T-helper 2 cell treated with Interferon-gamma antibody and Interleukin-4, amounts not matched to agents 100 ng/mL and 5 ng/mL, for 36 hours (primary cell): ENCODE measurements around the gene VRTN. TPM values are rescaled to one million over a fixed set of nuclear protein-coding genes. Genes with fewer than 3 reads are reported as not detected.
"Not testable (repeated sequence)": the region's sequence is repeated elsewhere in the genome, so short reads cannot be mapped to it uniquely, and the experiment has no call there.

Experiments used
- intact Hi-C: fragments of 100-400 bp; cut with micrococcal nuclease; formaldehyde crosslinking; loops from one replicate; pipeline ENCODE4 v1.15.1; 2023
- total RNA-seq: library from RNA; stranded (reverse); gene quantifications from 2 replicates; pipeline ENCODE4 v1.2.3, GENCODE V29; 2022

Gene VRTN, protein sequence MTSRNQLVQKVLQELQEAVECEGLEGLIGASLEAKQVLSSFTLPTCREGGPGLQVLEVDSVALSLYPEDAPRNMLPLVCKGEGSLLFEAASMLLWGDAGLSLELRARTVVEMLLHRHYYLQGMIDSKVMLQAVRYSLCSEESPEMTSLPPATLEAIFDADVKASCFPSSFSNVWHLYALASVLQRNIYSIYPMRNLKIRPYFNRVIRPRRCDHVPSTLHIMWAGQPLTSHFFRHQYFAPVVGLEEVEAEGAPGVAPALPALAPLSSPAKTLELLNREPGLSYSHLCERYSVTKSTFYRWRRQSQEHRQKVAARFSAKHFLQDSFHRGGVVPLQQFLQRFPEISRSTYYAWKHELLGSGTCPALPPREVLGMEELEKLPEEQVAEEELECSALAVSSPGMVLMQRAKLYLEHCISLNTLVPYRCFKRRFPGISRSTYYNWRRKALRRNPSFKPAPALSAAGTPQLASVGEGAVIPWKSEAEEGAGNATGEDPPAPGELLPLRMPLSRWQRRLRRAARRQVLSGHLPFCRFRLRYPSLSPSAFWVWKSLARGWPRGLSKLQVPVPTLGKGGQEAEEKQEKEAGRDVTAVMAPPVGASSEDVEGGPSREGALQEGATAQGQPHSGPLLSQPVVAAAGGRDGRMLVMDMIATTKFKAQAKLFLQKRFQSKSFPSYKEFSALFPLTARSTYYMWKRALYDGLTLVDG
- not detected in 2 replicates for total RNA-seq

DNA sequence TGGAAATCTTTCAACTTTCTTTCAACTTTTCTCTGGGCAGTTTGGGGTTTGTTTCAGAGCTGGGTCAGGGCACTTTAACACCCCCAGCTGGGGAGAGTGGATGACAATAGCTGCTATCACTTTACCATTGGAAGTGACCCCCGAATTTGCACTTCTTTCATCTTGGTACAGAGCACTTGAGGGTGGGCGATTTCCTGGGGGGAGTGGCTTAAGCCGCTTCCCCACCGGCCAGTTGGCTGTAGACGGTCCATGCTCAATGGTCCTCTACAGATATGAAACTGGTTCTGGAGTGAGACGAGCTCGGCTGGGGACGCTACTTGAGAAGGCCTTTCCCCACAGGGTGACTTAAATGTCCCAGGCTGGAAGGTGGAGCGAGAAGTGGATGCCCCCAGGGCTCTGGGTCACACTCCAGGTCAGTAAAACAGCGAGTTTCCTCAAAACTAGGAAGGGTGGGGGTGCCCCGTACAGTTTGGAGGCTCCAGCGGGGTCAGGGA is at the start of gene VRTN:
Gene VRTN (plus strand): TSS at position 231 of the 494 bp plus-strand sequence. CDS start 8,313 bp downstream, outside the sequence.
- intact Hi-C loops, result no loop called here

DNA sequence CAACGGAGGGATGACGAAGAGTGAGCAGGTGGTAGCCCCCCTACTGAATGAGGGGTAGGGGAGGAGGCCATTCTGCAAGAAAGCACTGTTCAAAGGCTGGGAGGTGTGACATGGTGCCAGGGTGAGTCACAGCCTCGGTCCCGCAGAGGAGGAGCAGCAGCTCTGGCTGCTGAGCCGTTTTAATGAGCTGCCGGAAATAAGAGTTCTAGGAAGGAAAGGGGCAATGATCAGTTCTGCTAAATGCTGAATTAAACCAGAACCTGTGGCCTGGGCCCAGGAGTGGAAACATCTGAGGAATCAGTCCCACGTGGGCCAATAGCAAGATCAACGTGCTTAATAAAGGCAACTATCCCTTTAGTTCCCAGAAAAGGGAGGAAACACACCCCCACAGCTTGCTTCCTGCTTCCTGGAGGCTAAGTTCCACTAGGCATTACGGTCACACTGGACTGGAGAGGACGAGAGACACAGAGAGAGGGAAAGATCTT is 49.2 kb upstream of the VRTN start:
- intact Hi-C loops, result no loop called here

DNA sequence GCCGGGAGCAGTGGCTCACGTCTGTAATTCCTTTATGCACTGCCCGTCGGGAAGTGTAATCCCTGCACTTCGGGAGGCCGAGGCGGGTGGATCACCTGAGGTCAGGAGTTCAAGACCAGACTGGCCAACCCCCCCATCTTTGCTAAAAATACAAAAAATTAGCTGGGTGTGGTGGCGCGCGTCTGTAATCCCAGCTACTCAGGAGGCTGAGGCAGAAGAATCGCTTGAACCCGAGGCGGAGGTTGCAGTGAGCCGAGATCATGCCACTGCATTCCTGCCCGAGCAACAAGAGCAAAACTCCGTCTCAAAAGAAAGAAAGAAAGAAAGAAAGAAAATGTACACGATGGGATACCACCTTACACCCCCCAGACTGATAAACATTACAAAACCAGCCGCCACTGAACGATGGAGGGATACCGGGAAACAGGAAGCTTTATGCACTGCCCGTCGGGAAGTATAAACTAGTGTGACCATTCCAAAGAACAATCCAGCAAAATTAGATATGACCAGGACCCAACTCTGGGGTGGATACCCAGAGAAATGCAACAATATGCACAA is 46.6 kb upstream of the VRTN start:
- intact Hi-C loops, result loop anchor here (2.0 to 10.0 kb wide), 2 partner anchors 47 to 99 kb away; no protein-coding TSS in a partner anchor

DNA sequence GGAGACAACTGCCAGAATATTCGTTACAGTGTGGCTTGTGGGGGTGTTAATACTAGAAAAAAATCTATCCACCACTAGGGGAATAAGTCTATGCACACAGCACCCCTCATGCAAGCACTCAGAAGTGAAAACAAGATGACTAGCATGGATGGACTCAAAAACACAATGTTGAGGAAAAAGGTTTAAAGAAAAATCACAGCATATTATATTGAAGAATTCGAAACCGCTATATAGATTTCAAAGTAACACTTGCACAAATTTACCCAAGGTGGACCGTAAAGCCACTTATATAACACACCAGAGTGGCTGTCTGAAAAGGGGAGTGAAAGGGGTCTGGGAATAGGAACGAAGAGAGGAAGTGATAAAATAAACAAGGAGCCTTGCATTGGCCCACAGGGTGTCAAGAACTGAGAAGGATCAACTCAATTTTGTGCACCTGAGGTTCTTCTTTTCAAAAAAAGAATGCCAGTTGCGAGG is 46.1 kb upstream of the VRTN start:
- intact Hi-C loops, result loop anchor here (2.0 to 10.0 kb wide), 2 partner anchors 47 to 99 kb away; no protein-coding TSS in a partner anchor

DNA sequence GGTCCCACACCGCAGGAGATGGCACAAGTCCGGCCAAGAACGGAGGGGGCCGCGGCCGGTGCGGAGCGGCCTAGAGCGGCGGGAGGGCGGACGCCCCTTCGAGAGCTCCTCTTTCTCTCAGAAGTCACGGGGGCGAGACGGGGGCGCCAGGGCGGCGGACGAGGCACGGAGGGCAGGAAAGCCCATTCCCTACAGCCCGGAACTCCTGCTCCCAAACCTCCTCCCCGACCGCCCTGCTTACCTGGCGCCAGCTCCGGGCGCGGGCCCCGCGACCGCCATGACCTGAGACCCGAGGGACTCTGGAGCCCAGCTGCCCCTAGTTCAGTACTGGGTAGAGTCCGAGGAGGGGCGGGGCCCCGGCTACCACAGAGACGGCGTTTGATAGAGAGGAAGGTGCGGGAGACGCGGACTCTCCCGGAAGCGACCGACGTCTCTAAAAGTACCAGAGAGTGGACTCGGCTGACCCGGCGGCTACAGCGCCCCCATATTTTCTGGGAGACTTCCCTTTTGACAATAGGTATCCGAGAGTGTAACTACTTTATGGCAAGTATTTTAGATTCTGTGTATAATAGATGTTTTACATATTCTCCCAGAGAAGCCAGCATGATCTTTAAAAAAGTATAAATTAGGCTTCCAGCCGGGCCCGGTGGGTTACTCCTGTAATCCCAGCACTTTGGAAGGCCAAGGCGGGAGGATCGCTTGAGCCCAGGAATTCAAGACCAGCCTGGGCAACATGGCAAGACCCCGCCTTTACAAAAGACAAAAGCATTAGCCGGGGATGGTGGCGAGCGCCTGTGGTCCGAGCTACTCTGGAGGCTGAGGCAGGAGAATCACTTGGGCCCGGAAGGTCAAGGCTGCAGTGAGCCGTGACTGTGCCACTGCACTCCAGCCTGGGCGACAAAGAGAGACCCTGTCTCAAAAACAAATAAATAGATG is 45.4 kb upstream of the VRTN start, which contains the start of gene ABCD4:
Gene ABCD4 (minus strand): TSS at position 301 of the 936 bp plus-strand sequence. CDS start 22 bp downstream, at position 279.
- intact Hi-C loops, result loop anchor here (1.0 to 10.0 kb wide), 3 partner anchors 48 to 190 kb away; partner anchors contain the start of genes ISCA2 and NPC2

DNA sequence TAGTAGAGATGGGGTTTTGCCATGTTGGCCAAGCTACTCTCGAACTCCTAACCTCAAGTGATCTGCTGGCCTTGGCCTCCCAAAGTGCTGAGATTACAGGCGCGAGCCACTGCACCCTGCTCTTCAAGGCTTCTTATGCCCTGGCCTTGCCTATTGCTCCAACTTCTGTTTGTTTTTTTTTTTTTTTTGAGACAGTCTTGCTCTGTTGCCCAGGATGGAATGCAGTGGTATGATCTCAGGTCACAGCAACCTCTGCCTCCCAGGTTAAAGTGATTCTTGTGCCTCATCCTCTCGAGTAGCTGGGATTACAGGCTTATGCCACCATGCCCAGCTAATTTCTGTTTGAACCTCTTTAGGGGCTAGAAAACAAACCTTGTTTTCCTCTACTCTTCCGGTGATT is 39.6 kb upstream of the VRTN start:
- intact Hi-C loops, result loop anchor here (10.0 kb wide), 1 partner anchor 54 kb away; no protein-coding TSS in a partner anchor

DNA sequence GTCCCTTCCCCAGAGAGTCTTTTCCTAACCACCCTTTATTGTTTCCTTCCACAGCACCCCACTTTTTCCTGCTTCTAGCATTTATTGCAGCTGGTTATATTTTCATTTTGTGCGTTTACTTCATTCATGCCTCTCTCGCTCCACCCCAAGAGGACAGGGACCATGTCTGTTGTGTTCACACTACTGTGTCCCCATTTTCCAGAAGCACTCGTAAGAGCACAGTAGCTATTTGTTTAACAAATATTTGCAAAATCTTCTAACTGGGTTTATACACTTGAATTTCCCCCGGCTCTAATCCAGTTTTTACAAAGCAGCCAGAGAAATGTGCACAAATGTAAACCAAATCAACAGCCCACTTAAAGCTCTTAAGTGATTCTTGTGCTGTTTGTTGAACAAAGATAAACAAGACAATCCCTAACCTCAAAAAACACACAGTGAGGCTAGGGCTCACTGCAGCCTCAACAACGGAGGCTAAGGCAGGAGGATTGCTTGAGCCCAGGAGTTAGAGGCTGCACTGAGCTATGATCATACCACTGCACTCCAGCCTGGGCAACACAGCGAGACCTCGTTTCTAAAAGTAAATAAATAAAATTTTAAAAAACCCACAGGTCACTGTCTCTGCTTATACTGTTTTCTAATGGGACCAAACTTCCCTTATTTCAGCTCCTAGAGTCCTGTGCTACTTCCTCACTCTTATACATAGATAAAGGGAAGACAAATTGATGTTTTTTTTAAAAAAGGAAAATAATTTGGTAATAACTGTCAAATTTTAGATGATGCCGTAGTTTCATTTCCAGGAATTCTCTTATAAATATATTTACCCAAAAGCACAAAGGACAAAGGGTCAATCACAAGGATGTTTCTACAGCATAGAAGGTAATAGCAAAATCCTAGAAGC is 38.9 kb upstream of the VRTN start:
- intact Hi-C loops, result loop anchor here (10.0 kb wide), 1 partner anchor 55 kb away; no protein-coding TSS in a partner anchor

DNA sequence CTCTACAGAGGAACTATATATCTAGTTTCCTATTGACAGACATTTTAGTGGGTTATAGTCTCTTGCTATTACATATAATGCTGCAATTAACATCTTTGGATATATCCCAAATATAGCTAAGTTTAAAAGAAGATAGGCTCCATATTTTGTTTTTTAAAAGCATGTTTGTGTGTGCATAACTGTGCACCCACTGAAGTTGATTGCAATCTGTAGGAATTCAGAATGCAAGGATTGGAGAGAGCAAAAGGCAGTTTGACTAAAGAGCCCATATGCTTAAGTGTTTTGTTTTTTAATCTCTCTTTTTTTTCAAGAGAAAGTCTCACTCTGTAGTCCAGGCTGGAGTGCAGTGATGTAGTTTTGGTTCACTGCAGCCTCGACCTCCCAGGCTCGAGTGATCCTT is 36.1 kb upstream of the VRTN start:
- intact Hi-C loops, result no loop called here

DNA sequence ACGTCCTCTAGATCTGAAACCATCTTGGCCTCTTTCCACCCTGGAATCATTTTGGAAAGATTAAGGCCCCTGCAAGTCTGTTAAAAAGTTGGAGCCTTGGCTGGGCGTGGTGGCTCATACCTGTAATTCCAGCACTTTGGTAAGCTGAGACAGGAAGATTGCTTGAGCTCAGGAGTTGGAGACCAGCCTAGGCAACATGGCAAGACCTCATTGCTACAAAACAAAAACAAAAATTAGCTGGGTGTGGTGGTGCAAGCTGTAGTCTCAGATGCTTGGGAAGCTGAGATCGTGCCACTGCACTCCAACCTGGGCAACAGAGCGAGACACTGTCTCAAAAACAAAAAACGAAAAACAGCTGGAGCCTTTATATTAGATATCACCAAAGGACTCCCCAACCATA is 34.7 kb upstream of the VRTN start:
- intact Hi-C loops, result no loop called here

DNA sequence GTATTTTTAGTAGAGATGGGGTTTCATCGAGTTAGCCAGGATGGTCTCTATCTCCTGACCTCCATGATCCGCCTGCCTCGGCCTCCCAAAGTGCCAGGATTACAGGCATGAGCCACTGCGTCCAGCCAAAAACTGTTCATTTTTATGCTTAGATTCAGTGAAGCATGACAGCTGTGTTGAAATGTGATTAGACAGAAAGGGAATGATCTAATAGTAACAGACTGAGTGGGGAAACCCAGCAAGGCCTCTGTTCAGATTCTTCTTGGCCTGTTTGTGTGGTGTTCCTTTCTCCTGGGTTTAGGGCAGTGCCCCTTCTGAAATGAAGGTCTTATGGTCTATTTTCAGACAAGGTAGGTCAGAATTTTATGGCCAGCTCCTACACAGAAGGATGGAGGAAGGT is 33.7 kb upstream of the VRTN start:
- intact Hi-C loops, result no loop called here

DNA sequence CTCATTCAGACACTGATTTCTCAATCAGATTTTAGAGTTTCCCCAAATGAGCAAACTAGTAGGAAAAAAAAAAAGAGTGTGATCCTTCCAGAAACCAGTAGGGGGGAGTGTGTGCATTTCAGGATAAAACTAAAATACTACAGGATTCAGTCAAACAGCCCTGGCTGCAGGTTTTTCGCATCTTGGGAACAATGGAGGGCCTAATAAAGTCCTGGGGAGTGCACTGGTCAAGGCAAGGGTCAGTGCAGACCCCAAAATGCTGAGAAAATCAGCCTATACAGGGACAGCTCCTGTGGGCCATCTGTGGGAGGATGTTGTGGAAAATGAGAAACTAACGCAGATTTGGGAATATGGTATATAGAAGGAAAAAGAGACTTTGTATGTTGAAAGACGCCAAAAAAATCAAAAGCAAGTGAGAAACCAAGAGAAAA is 23.3 kb upstream of the VRTN start:
- intact Hi-C loops, result no loop called here

DNA sequence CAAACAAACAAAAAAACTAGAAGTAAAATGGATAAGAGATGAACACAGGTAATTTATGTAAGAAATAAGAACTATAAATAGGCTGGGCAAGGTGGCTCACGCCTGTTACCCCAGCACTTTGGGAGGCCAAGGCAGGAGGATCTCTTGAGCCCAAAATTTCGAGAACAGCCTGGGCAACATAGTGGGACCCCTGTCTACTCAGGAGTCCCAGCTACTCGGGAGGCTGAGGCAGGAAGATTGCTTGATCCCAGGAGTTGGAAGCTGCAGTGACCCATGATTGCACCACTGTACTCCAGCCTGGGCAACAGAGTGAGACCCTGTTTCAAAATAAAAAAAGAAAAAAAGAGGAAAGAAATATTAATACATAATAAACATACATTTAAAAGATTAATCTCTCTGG is 22.8 kb upstream of the VRTN start:
- intact Hi-C loops, result no loop called here

DNA sequence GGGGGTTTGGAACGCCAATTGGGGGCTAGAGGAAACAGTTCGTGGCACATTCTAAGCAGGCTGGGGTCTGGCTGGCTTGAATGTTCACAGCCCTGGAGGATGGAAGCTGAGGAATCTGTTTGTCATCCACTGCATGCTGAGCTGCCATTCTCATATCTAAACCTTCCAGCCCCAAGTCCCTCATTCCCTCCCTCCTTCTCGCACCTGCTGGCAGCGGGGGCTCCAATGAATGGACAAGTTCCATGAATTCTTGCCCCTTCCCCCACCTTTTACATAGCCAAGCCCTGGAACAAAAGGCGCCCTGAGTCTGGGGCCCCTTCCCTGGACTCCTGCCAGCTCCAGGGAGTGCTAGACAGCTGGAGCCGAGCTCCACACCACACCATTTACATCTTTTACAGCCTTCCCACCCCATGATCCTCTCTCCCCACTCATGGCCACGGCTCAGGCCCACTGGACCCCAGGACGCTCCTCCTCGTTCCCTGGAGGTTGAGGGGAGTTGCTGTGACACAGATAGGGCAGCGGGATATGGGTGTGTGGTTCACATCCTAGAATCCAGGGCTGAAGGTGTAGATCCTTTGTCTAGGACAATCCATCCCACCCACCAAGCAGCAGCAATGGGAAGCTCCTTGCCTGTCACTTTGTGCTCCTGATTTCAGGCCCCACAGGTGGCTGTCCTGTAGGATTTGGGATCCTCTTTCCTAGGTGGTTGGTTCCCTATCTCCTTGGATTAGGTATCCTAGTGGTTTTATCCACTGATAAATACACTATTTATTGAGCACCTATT is 21.7 kb upstream of the VRTN start:
- intact Hi-C loops, result no loop called here

DNA sequence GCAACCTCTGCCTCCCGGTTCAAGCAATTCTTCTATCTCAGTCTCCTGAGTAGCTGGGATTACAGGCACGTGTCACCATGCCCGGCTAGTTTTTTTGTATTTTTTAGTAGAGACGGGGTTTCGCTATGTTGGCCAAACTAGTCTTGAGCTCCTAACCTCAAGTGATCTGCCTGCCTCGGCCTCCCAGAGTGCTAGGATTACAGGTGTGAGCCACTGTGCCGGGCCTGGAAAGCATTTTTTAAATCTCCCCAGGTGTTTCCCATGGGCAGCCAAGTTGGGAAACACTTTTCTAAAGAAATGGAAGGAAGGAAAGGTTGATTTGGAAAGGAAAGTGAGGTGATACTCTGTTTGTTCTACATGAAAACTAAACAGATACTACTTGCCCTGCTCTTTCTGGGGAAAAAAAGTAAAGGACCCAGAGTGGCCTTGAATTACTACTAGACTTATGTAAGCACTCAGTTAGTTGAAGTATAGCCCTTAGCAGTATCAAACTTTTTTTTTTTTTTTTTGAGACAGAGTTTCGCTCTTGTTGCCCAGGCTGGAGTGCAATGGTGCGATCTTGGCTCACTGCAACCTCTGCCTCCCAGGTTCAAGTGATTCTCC is 18.2 kb upstream of the VRTN start:
- intact Hi-C loops, result not testable (repeated sequence)

DNA sequence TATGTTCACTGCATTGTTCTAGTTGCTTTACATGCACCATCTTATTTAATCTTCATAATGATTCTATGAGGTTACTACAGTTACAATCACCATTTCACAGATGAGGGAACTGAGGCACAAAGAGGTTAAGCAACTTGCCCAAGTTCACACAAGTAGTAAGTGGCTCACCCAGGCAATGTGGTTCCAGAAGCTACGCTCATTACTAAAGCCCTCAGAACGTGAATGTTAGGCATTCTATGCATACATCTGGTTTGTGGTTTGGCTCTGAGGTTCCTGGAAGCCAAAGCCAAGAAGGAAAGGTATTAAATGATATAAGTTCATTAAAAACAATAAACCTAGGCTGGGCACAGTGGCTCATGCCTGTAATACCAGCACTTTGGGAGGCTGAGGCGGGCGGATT is 14.4 kb upstream of the VRTN start:
- intact Hi-C loops, result no loop called here

DNA sequence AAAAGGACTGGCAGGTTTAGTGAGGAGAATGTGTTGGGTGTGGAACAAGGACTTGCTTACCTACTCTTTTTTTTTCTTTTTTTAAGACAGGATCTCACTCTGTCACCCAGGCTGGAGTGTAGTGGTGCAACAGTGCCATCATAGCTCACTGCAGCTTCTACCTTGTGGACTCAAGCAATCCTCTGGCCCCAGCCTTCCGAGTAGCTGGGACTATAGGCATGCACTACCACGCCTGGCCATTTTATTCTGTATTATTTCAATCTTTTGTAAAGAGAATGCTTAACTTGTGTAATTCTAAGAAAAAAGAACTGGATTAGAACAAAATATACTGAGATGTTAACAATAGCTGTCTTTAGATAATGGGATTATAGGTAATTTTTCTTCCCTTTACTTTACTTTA is 1.9 kb upstream of the VRTN start:
- intact Hi-C loops, result no loop called here

DNA sequence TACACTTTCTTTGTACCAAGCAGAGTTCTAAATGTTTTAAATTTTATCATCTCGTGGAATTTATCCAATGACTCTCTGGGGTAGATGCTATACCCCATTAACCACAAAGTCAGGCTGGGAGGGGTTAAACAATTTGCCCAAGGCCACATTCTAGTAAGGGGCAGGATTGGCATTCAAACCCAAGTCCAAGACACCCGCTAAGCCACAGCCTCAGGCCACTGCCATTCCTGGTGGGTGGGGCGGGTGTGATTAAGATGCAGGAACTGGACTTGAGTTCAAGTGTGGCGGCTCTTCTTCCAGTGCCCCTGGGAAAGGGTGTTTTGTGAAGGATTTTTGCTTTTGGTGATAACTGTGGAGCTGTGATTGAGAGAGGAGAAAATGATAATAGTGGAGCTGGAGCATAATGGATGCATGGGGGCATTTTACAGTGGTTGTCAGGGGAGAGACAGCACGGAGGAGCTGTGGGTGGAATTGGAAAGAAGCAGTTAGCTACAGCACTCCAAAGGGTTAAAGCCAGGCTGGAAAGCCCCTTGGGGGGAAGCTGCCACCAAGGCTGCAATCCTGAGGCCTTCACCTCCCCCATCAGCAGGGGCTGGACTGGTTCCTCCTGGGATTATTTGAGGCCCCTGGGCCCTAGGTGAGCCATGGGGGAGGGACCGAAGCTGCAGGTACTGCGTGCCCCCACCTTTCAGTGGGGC is 1.0 kb upstream of the VRTN start:
- intact Hi-C loops, result no loop called here

DNA sequence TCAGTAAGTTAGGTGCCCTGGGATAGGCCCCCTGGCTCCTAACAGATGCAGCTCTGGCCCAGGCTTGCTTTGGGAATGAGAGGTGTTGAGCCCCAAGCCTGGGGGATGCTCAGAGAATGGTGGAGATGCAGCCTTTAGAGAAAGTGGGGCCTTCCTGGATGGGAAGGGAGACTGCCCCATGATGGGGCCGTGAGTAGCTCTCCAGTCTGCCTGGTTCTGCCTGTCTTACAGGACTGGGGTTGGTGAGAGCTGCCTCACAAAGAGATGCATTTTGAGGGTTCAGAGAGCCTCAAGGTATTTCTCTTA is 523 bp upstream of the VRTN start:
- intact Hi-C loops, result no loop called here
